AG04450 (cell line): ENCODE data around the gene OPRD1. TPM values are rescaled to one million over a fixed set of nuclear protein-coding genes. Genes with fewer than 3 reads are reported as not detected.

Experiments used
- CTCF ChIA-PET: fragments of 300-600, 350-600 bp; formaldehyde crosslinking; extraction: SDS; loops from one replicate; lab custom pipeline; 2022; ENCODE audit warnings: antibody characterized with exemption, inconsistent platforms; lab: Charles Lee
- POLR2A ChIA-PET: fragments of 350-600 bp; formaldehyde crosslinking; extraction: SDS; loops from one replicate; lab custom pipeline; 2021; ENCODE audit warnings: antibody characterized with exemption, inconsistent platforms; lab: Yijun Ruan, JAX
- DNase-seq: peaks from one replicate; pipeline ENCODE4 v3.0.0-alpha.2; 2011; ENCODE audit warnings: low read depth, low spot score
- H3K27ac ChIP-seq: one replicate; pipeline ENCODE4 v1.5.1; 2012; ENCODE audit warnings: low read depth, low read length, control low read depth
- H3K27me3 ChIP-seq: one replicate; pipeline ENCODE4 v1.6.0; 2012; ENCODE audit warnings: low read length; ENCODE audit not compliant: control insufficient read depth, insufficient read depth
- H3K4me3 ChIP-seq: 2 replicates; pipeline ENCODE4 v1.5.1; 2011; ENCODE audit warnings: mild to moderate bottlenecking, low read depth, low read length, control low read depth
- H3K9me3 ChIP-seq: 2 replicates; pipeline ENCODE4 v1.5.1; 2012; ENCODE audit warnings: low read length; ENCODE audit not compliant: control insufficient read depth, insufficient read depth
- CTCF ChIP-seq: IDR thresholded peaks from 2 replicates; pipeline ENCODE4 v1.5.1; 2011; ENCODE audit warnings: low read depth, low read length, control low read depth, inconsistent platforms
- polyA plus RNA-seq: library from polyadenylated mRNA; depleted of rRNA; stranded (reverse); fragments of >200 nt; gene quantifications from 2 replicates; pipeline ENCODE4 v1.2.3, GENCODE V29; 2011

Gene OPRD1
- polyA plus RNA-seq, 1 experiment = not detected

- no peaks in the 10 kb centered on the region for H3K9me3 ChIP-seq
- no peak for DNase-seq
- ChIA-PET CTCF (interaction anchor here (0.6 kb wide), 1 partner anchor 72 kb away, joined by 7 read pairs; no protein-coding TSS in a partner anchor), POLR2A (interaction anchor here (0.6 kb wide), 1 partner anchor 104 kb away, joined by 3 read pairs; no protein-coding TSS in a partner anchor)
- H3K4me3 ChIP-seq = no peak overlapping the region
- TF ChIP-seq CTCF = no peak
- no peak overlapping the region for H3K27ac ChIP-seq
- H3K27me3 ChIP-seq = peaks cover 20% of the 10 kb centered on the region
These were observed 43.1 kb downstream of the OPRD1 start for GRCh38 chr1:28855046-28855445.

- no peak for DNase-seq
These were observed 43.5 kb downstream of the OPRD1 start for GRCh38 chr1:28855469-28855951.

GRCh38 chr1:28855969-28856368 is 44.0 kb downstream of the OPRD1 start:
- Histone ChIP-seq H3K4me3 (no peak overlapping the region), H3K27me3 (peaks cover 20% of the 10 kb centered on the region), H3K27ac (no peak overlapping the region), H3K9me3 (no peaks in the 10 kb centered on the region)
- no peak for DNase-seq
- no peak for TF ChIP-seq CTCF
- POLR2A ChIA-PET = no interaction called here
- CTCF ChIA-PET = no interaction called here

More at GRCh38 chr1:28855469-28855951, 43.5 kb downstream of the OPRD1 start:
- ChIA-PET POLR2A (no interaction called here), CTCF (no interaction called here)
- Histone ChIP-seq H3K4me3 (no peak overlapping the region), H3K27me3 (peaks cover 20% of the 10 kb centered on the region), H3K27ac (no peak overlapping the region), H3K9me3 (no peaks in the 10 kb centered on the region)
- TF ChIP-seq CTCF = no peak

GRCh38 chr1:28860332-28861073 is 48.5 kb downstream of the OPRD1 start:
- Histone ChIP-seq H3K27ac (no peak overlapping the region), H3K9me3 (peaks cover 5% of the 10 kb centered on the region; the same call in 1 of the 2 replicates), H3K4me3 (no peak overlapping the region), H3K27me3 (peaks cover 26% of the 10 kb centered on the region)
- TF ChIP-seq CTCF = no peak
- CTCF ChIA-PET = interaction anchor here (0.6 to 1.7 kb wide), 5 partner anchors 16 to 497 kb away, joined by 3 to 7 read pairs (median 4); no protein-coding TSS in a partner anchor
- no peak for DNase-seq
- POLR2A ChIA-PET = no interaction called here
